SK-MEL-5 (cell line): ENCODE data around the gene MRPL54. TPM values are rescaled to one million over a fixed set of nuclear protein-coding genes. Genes with fewer than 3 reads are reported as not detected.
"Not testable (repeated sequence)": the region's sequence is repeated elsewhere in the genome, so short reads cannot be mapped to it uniquely, and the experiment has no call there.

Experiments
- DNase-seq: peaks from one replicate; pipeline ENCODE4 v3.0.0-alpha.2; 2016; ENCODE audit warnings: low read depth, low spot score
- in situ Hi-C: cut with HindIII; loops from 2 replicates; pipeline ENCODE4 v1.10.0; 2016; ENCODE audit warnings: low sequenced_read_pairs, high pct_unique_total_duplicates, low pct_unique_long_range_greater_than_20kb
- total RNA-seq: library from RNA; depleted of rRNA; stranded (reverse); fragments of >200 nt; shearing (Covaris generic); gene quantifications from 2 replicates; pipeline ENCODE4 v1.2.3, GENCODE V29; 2014

Gene MRPL54
- total RNA-seq, 1 experiment from 2014 or later = 31.0 TPM

DNA sequence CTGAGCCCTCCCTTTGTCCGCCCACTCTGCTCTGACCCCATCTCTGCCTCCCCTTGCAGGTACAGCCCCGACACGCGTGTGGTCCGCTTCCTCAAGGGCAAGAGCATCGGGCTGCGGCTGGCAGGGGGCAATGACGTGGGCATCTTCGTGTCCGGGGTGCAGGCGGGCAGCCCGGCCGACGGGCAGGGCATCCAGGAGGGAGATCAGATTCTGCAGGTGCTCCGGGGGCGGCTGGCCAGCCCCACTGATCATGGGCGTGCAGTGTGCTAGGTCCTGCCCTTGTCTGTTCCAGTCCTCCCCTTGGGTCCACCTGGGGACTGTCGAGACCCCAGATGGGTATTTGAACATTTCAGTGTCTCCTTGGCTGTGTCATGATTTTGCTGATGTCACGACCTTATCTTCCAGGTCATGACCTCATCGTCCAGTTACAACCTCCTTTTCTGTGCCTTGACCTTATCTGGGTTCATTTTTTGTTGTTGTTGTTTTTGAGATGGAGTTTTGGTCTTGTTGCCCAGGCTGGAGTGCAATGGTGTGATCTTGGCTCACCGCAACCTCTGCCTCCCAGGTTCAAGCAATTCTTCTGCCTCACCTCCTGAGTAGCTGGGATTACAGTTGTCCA, 26.3 kb upstream of the MRPL54 start:
- in situ Hi-C loops = no loop called here
- DNase-seq = no peak

DNA sequence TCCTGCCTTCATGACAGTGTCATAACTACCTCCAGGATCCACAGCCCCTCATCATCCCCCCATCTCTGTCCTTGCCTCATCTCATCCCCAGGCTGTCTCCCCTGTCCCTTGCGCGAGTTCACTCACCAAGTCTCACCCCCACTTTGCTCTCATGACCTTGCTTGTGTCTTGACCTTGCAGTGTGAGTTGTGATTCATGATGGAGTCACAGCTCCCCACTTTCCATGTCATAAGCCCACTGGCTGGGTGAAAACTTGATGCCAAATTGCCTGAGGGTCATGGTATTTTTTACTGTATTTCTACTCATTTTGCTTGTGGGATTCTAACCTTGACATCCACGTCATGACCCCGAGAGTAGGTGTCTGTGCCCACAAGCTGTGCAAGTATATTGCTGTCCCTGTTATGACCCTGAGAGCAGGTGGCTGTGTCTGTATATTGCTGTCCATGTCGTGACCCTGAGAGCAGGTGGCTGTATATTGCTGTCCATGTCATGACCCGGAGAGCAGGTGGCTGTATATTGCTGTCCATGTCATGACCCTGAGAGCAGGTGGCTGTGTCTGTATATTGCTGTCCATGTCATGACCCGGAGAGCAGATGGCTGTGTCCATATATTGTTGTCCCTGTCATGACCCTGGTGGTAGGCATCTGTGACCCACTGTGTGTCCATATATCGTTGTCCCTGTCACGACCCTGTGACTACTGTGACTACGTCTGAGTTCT, 24.8 kb upstream of the MRPL54 start:
- in situ Hi-C loops = no loop called here
- DNase-seq = no peak

DNA sequence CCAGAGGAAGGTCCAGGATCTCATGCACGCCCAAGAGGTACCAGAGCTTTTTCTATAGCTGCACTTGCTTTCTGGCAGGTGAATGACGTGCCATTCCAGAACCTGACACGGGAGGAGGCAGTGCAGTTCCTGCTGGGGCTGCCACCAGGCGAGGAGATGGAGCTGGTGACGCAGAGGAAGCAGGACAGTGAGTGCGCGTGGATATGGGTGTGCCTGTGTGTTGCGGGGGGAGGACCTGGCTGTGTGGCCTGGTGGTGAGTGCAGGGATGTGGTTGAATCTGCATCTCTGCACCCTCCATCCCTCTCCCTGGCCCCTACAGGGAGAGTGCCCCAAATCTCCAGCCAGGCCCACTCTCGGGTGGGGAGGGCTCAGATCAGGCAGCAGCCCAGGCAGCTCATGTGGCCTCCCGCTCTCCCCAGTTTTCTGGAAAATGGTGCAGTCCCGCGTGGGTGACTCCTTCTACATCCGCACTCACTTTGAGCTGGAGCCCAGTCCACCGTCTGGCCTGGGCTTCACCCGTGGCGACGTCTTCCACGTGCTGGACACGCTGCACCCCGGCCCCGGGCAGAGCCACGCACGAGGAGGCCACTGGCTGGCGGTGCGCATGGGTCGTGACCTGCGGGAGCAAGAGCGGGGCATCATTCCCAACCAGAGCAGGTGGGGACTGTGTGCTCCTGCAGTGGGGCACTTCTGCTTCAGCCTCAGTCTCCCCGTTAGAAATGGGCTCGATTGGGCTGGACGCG, 23.8 kb upstream of the MRPL54 start:
- in situ Hi-C loops = no loop called here
- no peak for DNase-seq

DNA sequence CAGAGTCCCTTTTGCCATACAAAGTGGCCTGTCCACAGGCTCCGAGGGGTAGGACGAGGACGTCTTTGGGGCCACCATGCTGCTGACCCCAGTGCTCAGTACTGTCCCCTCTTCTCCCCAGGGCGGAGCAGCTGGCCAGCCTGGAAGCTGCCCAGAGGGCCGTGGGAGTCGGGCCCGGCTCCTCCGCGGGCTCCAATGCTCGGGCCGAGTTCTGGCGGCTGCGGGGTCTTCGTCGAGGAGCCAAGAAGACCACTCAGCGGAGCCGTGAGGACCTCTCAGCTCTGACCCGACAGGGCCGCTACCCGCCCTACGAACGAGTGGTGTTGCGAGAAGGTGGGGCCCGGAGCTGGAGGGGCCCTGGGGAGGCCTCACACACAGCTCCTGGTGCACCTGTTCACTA, 22.1 kb upstream of the MRPL54 start:
- in situ Hi-C loops = no loop called here

DNA sequence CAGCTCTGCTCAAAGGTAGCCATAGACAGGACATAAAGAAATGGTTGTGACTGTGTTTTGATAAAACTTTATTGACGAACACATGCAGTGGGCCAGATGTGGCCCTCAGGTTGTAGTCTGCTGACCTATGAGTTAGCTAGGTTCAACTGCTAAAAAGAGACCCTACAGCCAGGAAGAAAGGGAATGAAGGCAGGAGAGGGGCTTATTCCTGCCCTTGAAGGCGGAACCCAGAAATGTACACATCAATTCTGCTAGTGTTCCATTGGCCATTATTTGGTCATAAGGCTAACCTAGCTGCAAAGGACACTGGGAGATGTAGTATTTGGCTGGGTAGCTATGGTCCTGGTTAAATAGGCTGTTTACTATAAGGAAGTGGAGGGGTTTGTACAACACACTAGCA, 19.0 kb upstream of the MRPL54 start:
- in situ Hi-C loops = no loop called here
- DNase-seq = peak; percentile 58

More for the DNA sequence above, 22.1 kb upstream of the MRPL54 start:
- no peak for DNase-seq

DNA sequence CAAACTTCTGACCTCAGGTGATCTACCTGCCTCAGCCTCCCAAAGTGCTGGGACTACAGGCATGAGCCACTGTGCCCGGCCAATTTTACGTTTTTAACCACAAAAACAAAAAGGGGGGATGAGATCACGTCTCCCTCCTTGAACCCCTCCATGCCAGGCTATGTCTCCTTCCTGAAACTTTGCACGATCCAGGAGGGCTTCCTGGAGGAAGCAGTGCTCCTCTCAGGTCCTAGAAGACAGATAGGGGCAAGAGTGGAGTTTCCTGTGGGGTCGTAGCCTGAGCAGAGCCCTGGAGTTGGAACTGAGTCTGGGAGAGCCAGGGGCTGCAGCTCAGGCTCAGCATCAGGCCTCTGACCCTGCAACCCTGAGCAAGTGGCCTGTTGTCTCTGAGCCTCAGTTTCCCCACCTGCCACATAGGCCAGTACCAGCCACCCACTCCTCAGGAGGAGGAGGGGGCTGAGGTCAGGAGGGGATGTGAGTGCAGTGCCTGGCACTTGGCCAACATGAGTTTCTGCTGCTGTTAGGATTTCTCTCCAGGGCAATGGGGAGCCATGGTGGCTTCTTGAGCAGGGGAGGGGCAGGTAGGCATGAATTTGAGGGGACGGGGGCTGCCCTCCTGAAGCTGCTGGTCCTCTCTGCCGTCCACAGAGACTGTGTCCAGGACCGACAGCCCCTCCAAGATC, 17.0 kb upstream of the MRPL54 start:
- in situ Hi-C loops = no loop called here
- no peak for DNase-seq

DNA sequence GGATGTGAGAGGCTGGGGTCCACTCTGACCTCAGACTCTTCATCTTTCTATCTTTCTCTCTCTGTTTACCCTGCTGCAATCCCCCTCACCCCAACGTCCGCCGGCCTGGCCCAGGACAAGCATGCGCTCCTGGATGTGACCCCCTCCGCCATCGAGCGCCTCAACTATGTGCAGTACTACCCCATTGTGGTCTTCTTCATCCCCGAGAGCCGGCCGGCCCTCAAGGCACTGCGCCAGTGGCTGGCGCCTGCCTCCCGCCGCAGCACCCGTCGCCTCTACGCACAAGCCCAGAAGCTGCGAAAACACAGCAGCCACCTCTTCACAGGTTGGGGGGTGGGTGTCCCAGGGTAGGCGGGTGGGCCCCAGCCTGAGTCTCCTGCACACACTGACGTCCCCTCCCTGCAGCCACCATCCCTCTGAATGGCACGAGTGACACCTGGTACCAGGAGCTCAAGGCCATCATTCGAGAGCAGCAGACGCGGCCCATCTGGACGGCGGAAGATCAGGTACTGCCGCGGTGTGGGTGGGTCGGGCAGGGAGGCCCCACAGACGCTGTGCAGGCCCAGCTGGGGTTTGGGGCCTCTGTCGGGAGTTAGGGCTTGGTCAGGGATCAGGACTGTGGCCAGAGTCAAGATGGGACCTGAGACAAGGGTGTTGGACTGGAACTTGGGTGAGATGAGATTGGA, 16.0 kb upstream of the MRPL54 start:
- DNase-seq = no peak
- in situ Hi-C loops = no loop called here

DNA sequence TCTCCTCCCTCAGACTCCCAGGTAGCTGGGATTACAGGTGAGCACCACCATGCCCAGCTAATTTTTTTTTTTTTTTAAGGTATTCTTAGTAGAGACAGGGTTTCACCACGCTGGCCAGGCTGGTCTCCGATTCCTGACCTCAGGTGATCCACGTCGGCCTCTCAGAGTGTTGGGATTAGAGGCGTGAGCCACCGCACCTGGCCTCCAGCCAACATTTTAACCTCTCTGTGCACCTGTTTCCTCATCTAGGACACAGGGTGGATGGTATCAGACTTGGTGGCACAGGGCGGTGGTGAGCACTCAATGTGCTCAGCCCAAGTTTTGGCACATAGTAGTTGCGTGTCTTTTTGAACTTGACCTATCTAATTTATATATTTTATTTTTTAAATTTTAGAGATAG, 13.5 kb upstream of the MRPL54 start:
- in situ Hi-C loops = no loop called here
- DNase-seq = no peak

DNA sequence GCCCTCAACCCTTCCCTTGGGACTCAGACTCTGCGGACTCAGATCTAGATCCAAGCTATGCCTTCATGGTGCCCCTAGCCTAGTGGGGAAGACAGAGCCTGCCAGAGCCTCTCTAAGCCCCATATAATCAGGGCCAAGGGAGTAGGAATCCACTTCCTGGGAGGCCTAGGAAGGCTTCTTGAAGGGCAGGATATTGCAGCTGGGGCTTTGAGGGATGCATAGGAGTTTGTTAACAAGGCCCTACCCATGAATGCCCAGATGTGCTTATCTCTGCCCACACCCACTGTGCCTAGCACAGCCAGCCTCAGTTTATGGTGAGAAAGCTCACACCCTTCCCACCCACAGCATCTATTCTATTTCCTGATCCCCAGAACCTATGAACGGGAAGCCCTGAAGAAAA, 12.3 kb upstream of the MRPL54 start:
- in situ Hi-C loops = no loop called here
- no peak for DNase-seq

DNA sequence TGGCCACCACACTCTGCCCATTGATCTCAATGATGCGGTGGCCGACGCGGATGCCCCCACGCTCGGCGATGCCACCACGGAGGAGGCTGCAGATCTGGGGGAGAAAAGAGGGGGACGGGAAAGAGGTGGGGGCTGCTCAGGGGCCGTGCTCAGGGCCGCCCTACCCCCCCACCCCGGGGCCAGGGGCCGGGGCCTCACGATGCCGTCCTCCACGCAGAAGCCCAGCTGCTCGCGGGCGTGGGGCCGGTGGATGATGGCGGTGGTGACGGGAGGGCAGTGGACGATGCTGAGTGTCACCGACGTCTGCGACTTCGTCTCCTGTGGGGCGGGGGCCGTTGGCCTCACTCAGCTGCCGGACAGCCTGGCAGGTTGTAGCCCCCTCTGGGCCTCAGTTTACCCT, 11.2 kb upstream of the MRPL54 start:
- no peak for DNase-seq
- in situ Hi-C loops = no loop called here

DNA sequence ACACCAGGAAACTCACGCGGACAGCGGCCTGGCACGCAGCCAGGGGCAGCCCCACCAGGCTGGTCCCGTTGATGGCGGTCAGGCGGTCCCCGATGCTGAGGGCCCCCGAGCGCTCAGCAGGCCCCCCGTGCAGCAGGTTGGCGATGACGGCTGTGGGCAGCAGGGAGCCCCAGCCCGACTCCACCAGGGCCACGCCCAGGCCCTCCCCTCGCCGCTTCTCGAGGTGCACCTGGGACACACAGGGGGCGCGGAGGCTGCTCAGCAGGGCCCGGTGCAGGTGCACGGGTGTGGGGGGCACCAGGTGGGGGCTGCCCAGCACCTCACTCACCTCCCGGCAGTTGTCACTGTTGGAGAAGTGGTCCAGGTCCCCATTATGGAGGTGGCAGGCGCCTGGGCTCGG, 10.0 kb upstream of the MRPL54 start:
- in situ Hi-C loops = no loop called here
- no peak for DNase-seq

DNA sequence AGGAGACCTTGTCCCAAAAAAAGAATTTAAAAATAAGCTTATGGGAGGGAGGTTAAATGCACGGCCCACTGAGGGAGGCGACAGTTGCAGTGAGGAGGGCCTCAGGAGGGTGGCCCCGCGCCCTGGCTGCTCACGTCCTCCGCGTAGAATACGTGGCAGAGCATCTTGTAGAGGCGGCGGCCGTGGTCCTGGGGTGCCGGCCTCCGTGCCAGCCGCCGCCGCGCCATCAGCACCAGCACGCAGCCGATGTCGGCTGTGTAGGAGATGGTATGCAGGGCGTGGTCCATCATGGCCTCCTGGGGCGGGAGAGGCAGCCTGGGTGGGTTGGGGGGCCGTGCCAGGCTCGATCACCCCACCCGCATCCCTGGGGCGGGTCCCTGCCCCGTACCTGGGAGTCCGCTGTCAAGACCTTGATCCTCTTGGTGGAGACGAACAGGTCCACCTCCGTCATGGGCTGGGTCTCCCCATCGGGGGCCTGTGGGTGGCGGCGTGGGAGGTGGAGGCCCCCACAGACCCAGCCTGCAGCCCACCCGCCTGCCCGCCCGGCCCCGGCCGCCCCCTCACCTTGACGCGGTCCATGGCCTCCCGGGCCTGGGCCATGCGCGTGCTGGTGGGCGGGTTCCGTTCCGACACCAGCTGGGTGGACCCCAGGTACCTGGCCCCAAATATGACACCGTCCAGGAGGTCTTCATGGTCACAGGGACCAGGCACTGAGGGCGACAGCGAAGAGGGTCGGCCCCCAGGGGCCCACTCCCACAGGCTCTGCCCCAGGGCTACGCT, 8.7 kb upstream of the MRPL54 start:
- no peak for DNase-seq
- in situ Hi-C loops = no loop called here

DNA sequence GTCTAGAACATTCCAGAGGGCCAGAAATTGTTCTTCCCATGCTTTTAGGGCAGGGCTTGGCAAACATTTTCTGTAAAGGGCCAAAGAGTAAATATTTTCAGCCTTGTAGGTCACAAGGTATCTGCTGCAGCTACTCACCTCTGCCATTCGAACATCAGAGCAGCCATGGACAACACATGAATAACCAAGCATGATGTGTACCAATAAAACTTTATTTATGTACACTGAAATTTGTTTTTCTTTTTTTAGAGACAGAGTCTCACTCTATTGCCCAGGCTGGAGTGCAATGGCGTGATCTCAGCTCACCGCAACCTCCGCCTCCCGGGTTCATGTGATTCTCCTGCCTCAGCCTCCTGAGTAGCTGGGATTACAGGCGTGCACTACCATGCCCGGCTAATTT, 4.8 kb upstream of the MRPL54 start:
- DNase-seq, in situ Hi-C loops: not testable (repeated sequence)

DNA sequence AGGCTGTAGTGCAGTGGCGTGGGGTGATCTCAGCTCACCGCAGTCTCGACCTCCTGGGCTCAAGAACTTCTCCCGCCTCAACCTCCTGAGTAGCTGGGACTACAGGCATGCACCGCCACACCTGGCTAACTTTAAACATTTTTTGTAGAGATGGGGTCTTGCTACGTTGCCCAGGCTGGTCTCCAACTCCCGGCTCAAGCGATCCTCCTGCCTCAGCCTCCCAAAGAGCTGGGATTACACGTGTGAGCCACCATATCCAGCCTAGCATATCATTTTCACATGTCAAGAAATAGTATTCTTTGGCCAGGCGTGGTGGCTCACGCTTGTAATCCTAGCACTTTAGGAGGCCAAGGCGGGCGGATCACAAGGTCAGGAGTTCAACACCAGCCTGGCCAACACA, 4.2 kb upstream of the MRPL54 start:
- in situ Hi-C loops = not testable (repeated sequence)

DNA sequence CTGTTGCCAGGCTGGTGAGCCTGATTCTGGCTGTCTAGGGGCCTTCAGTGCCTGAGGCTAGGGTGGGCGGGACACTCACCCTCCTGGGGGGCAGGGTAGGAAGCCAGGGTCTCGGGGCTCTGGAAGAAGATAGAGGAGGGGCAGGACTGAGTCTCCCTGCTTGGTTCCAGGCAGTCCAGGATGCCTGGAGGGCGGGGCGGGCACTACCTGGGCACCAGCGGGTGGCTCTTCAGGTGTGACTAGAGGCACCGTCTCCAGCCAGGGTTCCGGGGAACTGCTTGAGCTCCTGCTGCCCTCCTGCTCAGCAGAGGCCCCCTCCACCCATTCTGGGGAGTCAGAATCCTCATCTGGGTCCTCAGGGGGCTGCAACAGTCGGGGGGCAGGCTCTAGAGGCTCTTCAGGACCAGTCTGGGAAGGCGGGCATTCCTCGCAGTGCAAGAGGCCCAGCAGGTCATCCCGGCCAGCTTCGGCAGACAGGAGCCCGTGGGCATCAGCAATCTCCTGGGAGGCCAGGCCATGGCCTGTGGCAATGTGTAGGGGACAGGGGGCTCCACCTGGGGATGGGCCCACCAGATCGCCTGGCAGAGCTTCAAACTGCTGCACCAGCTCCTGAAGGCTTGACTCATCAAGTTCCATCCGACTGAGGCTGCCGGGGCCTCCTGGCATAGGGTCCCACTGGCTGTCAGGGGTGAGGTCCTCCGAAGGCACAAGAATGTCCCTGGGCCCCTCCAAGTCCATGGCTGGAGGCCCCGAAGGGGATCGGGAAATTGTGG, 2.8 kb upstream of the MRPL54 start:
- in situ Hi-C loops = no loop called here
- no peak for DNase-seq

More for the DNA sequence above, 4.2 kb upstream of the MRPL54 start:
- not testable (repeated sequence) for DNase-seq

DNA sequence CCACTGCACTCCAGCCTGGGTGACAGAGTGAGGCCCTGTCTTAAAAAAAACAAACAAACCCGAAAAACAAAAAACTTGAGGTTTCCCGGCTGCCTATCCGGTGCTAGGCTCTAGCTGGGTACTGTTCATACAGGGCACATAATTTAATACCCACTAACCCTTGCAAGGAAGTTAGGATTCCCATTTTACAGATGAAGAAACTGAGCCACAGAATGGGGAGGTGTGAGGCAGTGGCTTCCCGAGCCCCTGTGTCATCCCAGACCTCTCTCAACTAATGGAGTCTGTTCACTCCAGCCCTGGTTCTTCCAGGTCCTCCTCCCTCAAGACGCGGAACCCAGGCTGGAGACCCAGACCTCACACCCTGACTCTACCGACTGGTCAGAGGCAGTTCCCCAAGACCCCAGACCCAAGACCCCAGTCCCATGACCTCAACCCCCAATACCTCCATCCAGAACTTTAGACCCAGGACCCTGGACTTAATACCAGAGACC, 1.6 kb upstream of the MRPL54 start:
- in situ Hi-C loops = no loop called here
- DNase-seq = no peak
